Occipital lobe (tissue), 2 donors: Measurements from ENCODE around the gene DTNB. TPM values are rescaled to one million over a fixed set of nuclear protein-coding genes. Genes with fewer than 3 reads are reported as not detected.

Experiments
- DNase-seq: peaks from one replicate; lab custom pipeline; 2025; lab: John Stamatoyannopoulos, UW
- total RNA-seq: library from RNA; depleted of rRNA; stranded (reverse); fragments of >200 nt; gene quantifications from one replicate; pipeline ENCODE4 v1.2.3, GENCODE V29; 2014

DTNB gene
- total RNA-seq, 1 donor from 2014 or later: 21.7 TPM

- DNase-seq: no peak
These were observed 205.6 kb downstream of the DTNB start for GRCh38 chr2:25467743-25468142.

DNA sequence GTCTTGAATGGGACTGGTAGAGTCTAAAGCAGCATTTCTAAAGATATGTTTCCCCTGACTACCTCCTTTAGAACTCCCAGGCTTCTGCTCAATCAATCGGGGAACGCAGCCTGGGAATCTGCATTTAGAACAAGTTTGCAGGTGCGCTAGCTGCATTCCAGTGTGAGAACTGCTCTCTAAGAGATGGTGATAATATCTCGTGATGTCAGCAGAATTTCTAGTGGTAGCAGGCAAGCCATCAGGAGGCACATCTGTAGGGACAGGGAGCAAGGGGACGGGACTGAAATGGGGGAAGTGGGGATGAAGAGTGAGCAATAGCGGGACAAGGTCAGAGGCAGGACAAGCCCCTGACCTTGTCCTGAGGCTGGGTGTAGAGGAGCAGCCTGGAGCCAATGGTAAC lies 211.4 kb downstream of the DTNB start:
- no peak for DNase-seq

DNA sequence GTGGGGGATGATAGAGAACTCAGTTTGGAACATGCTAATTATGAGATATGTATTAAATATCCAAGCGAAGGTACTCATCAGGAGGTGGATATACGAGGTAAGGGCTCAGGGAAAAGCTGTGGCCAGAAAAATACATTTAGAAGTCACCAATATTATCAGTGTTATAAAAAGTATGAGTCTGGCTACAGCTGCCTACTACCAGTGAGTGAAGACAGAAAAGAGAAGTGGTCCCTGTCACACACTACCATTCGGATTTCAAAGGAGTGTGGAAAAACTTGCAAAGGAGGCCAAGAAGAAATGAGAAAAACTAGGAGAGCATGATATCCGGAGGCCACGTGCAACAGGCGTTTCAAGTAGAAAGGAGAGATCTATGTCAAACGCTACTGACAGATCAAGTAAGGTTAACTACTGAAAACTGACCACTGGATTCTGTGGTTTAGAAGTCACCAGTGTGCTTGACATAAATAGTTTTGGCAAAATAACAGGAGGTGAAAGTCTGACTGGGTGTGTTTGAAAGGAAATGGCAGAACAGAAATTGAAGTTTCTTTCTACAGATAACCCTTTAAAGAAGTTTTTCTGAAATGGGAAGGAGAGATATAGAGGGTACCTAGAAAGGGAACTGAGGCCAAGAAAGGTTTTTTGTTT lies 213.0 kb downstream of the DTNB start:
- DNase-seq: no peak

DNA sequence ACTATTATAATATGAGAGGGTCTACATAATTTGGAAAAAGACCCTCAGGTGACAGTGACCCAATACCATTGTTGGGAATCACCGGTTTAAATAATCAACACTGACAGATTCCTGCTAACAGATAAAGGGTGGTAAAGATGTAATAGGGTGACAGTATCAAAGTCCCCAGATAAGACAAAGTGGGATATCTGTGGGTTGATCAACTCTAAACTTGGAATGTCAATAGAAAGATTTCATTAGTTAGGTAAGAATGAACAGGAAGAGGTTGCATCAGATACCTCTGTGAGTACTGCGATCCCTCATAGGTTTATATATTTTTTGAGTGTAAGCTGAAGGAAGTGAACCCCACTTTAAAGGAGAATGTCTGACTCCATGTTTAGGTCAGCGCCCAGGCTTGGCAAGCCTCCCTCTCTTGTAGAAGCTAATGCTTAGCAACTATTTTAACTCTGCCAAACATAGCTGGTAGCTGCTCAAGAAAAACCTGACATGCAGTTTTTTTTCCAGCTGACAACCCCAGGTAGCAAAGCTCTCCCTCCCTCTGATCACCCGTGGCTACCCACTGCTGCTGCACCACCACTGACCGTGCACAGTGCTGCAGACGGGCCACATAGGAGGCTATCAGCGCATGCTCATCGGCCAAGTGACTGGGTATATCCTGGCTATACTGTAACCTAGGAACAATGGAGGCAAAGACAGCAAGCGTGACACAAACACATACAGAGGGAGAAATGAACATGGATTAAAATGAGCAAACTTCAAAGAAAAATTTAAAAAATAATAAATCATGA lies 218.4 kb downstream of the DTNB start:
- DNase-seq: no peak

GRCh38 chr2:25453199-25453905 lies 220.0 kb downstream of the DTNB start:
- no peak for DNase-seq

DNA sequence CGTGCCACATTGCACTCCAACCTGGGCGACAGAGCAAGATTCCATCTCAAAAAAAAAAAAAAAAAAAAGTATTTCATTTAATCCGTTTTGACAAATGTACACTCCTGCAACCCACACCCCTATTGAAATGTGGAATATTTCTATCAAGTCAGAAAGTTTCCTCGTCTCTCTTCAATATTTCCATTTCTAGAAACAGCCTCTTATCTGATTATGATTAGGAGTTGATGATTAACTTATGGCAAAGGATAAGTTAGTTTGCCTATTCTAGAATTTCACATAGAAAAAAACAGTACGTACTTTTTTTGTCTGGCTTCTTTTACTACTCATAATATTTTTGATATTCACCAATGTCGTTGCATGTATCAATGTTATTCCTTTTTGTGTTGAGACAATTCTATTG lies 224.6 kb downstream of the DTNB start:
- no peak for DNase-seq

- DNase-seq: no peak
These were observed 226.4 kb downstream of the DTNB start for GRCh38 chr2:25447018-25447417.

DNA sequence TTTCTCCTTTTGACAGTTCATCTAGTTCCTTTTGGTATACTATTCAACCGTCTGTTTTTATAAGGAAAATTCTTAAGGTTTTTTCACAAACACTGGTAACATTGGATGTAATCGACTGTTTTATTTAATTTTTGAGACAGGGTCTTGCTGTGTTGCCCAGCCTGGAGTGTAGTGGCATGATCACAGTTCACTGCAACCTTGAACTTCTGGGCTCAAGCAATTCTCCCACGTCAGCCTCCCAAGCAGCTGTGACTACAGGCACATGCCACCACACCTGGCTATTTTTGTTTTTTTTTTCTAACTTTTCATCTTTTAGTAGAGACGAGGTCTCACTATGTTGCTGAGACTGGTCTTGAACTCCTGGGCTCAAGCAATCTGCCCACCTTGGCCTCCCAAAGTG lies 227.3 kb downstream of the DTNB start:
- no peak for DNase-seq

- DNase-seq: no peak
These were observed 227.9 kb downstream of the DTNB start for GRCh38 chr2:25445464-25445863.

- DNase-seq: no peak
These were observed 228.6 kb downstream of the DTNB start for GRCh38 chr2:25444608-25445270.

- DNase-seq: no peak
These were observed 229.6 kb downstream of the DTNB start for GRCh38 chr2:25443766-25444165.

DNA sequence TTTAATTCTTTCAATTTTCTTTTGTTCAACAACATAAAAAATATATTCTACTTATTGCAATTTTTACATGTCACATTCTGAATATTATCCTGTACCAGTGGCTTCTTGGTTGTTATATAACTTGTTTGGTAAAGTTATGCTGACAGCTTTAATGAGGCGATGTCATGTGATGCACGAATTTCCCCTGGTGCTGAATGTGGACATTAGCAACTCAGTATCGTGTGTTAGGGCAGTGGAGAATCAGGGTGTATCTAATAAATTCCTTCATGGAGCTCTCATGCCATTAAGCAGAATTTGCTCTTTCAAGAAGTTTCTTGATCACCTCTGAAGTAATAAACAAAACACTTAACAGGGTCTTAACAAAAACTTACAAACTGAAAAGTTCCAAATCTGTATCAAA lies 232.0 kb downstream of the DTNB start:
- DNase-seq: no peak

DNA sequence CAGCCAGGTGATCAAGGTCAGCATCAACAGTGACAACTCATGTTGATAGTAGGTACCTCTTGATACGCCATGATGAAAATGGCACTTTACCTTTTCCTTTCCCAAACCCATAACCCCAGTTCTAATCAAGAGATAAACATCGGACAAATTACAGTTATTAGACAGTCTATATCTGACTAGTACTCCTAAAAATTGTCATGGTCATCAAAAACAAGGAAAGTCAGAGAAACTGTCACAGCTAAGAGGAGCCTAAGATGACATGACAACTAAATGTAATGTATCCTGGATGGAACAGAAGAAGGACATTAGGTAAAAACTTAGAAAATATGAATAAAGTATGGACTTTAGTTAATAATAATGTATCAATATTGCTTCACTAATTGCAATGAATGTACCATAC lies 234.6 kb downstream of the DTNB start:
- no peak for DNase-seq

DNA sequence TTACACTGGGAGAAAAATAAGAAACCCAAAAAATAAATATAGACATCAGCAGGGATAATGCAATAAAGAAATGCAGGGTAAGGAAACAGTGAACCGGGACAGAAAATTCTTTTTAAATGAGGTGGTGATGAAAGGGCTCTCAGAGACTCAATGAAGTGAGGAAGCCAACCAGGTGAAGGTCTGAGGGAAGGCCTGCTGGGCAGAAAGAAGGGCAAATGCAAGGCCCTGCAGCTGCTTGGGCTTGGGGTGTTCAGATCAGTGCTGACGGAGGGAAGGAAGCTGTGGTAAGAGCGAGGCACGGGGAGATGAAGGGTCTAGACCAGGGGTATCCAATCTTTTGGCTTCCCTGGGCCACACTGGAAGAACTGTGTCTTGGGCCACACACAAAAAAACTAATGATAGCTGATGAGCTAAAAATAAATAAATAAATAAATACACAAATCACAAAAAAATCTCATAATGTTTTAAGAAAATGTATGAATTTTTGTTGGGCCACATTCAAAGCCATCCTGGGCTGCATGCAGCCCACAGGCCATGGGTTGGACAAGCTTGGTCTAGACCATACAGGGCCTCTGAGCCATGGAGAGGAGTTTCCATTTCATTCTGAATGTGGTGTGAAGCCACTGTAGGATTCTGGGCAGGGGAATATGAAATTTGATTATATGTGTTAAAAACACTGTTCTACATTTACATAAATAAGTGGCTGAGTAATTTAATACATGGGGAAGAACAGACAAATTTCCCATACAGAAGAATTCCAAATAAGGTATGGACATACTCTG lies 235.3 kb downstream of the DTNB start:
- no peak for DNase-seq

DNA sequence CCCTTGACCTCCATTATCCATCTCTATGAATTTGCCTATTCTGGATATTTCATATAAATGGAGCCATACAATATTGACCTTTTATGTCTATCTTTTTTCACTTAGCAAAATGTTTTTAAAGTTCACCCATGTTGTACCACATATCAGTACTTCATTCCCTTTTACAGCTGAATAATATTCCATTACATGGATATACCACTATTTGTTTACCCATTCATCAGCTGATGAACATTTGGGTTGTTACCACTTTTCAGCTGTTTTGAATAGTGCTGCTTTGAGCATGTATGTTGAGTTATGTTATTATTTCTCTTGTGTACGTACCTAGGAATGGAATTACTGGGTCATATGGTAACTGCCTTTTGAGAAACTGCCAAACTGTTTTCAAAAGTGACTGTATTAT lies 238.0 kb downstream of the DTNB start:
- DNase-seq: no peak

- DNase-seq: no peak
These were observed 241.8 kb downstream of the DTNB start for GRCh38 chr2:25431604-25432003.

GRCh38 chr2:25430556-25430955 lies 242.8 kb downstream of the DTNB start:
- no peak for DNase-seq

DNA sequence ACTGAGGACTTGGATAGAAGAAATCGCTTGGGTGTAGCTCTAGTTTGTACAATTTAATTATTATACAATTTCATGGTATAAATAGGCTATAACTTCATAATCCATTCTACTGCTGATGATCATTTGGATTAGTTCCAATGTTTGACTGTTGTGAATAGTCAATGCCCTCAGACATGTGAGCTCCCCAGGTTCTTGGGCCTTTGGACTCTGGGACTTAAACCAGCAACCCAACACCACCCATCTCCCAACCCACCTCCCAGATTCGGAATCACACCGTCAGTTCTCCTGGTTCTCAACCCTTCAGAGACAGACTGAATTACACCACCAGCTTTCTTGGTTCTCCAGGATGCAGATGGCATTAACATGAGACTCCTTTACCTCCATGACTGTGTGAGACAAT lies 247.1 kb downstream of the DTNB start:
- no peak for DNase-seq

DNA sequence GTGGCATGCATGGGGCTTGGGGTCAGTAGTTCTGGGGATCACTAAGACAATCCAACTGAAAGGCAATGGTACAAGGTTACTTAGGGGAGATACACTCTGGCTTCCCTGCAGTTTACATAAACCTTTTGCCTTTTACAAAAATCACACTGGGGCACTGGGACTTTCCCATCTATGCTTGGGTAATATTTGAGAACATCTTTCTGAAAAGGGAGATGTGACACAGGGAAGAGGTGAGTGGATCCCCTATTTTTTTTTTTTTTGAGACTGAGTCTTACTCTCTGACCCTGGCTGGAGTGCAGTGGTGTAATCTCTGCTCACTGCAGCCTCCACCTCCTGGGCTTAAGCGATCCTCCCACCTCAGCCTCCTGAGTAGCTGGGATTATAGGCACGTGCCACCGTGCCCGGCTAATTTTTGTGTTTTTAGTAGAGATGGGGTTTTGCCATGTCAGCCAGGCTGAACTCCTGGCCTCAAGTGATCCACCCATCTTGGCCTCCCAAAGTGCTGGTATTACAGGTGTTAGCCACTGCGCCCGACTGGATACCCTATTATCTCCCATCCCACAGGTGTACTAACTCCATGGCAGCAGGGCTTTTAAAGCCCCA lies 248.8 kb downstream of the DTNB start:
- no peak for DNase-seq

DNA sequence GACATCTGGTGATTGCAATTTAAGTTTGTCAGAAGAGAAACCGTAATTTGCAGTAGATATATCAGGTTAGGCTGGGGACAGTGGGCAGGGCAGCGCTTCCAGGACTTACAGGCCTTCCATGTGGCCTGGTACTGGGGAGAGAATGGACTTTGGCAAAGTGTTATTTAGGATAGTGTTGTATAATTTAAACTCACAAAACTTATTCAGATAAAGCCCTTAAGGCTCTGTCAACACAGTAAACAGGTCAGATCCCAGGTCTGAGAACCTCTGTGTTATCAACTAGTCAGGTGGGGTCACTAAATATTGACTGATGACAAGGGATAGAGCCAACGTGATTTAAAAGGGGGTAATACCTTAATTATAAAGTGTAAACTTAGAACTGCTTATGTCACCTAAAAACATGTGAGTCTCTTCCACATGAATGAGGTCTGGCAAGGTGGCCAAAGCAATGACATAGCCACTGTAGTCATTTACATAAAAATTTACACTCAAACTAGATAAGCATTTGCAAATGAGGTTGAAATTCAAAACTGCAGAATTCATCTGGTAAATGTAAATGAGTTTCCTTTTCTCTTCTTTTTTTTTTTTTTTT lies 251.5 kb downstream of the DTNB start:
- DNase-seq: no peak

DNA sequence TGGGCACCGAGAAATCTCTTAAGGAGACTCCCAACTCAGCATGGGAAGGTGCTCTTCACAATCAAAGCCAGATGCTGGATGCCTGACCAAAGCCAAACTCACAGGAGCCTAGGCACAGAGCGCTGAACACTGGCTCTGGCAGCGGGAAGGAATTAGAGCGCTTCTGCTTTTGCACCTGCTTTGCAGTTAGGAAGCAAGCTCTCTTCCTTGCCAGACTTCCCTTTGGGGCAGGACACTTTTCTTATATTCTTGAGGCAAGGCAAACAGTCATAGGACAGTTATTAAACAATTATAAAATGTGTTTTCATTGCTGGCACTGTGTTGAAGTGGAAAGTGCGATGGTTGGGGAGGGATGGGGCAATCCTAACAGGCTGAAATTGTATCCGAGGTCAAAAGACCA lies 252.1 kb downstream of the DTNB start:
- no peak for DNase-seq
